Uterus (tissue), 4 donors: ENCODE data around the gene PWWP2B. TPM values are rescaled to one million over a fixed set of nuclear protein-coding genes. Genes with fewer than 3 reads are reported as not detected.

ENCODE experiments used
- DNase-seq, 2 donors: peaks; one replicate each; pipeline ENCODE4 v3.0.0-alpha.2; 2019 to 2020
- H3K27ac ChIP-seq, 2 donors: fragments of 200-600 bp; sonication (generic); 1 replicate in 1 of 2; 2 replicates in 1 of 2; pipeline ENCODE4 v1.5.1; 2016 to 2018
- H3K27me3 ChIP-seq, 2 donors: fragments of 200-600 bp; sonication (generic); one replicate each; pipeline ENCODE4 v1.5.1; 2018 to 2019; ENCODE audit warnings: control low read depth in 1 of 2
- H3K36me3 ChIP-seq, 2 donors: fragments of 200-600 bp; sonication (generic); one replicate each; pipeline ENCODE4 v1.5.1; 2019; ENCODE audit warnings: control low read depth in 1 of 2
- H3K4me1 ChIP-seq, 2 donors: fragments of 200-600 bp; sonication (generic); one replicate each; pipeline ENCODE4 v1.5.1; 2018 to 2019; ENCODE audit warnings: control low read depth in 1 of 2
- H3K4me3 ChIP-seq, 2 donors: fragments of 200-600 bp; sonication (generic); 1 replicate in 1 of 2; 2 replicates in 1 of 2; pipeline ENCODE4 v1.5.1; 2018 to 2019; ENCODE audit warnings: mild to moderate bottlenecking in 1 of 2
- H3K9me3 ChIP-seq, 2 donors: fragments of 200-600 bp; sonication (generic); one replicate each; pipeline ENCODE4 v1.5.1; 2019; ENCODE audit warnings: control low read depth in 1 of 2
- CTCF ChIP-seq, 4 experiments: fragments of 200-600 bp in 2 of 4; fragments of 450-650 bp in 2 of 4; sonication (generic) in 2 of 4; IDR thresholded peaks; one replicate each; pipeline ENCODE4 v1.5.1; 2016 to 2019; ENCODE audit warnings: antibody characterized with exemption in 4 of 4, mild to moderate bottlenecking in 2 of 4, moderate library complexity in 1 of 4
- POLR2A ChIP-seq, 2 donors: fragments of 450-650 bp; IDR thresholded peaks; one replicate each; pipeline ENCODE4 v1.6.1; 2016; ENCODE audit warnings: antibody characterized with exemption in 2 of 2, mild to moderate bottlenecking in 1 of 2, moderate library complexity in 1 of 2
- intact Hi-C: fragments of 100-400 bp; cut with DNase I; formaldehyde crosslinking; loops from one replicate; pipeline ENCODE4 v1.15.1; 2023; ENCODE audit warnings: low total_unique reads
- total RNA-seq, 4 donors: library from RNA; depleted of rRNA in 3 of 4; stranded (reverse); fragments of >200 nt in 3 of 4; gene quantifications; one replicate each; pipeline versions ENCODE4 v1.1.0 to v1.2.4, GENCODE V29; 2014 to 2023
- donor health status: DM: yes; HTN: yes; CAD: no.

Gene PWWP2B
- total RNA-seq, 4 donors from 2014 or later, result 0.29 to 27.6 (median 8.3) TPM

- no peaks in the 10 kb centered on the region for H3K9me3 ChIP-seq
- H3K27me3 ChIP-seq, result no peaks in the 10 kb centered on the region
- intact Hi-C loops, result loop anchor here (2.0 to 10.0 kb wide), 2 partner anchors 64 to 256 kb away; no protein-coding TSS in a partner anchor
- H3K4me3 ChIP-seq, result no peak overlapping the region
- TF ChIP-seq POLR2A (IDR thresholded peaks at IDR 0.05) (no peak), CTCF (IDR thresholded peaks at IDR 0.05) (no peak)
- no peaks in the 10 kb centered on the region for H3K4me1 ChIP-seq
- H3K36me3 ChIP-seq, result no peaks in the 10 kb centered on the region
- H3K27ac ChIP-seq, result peak overlapping the region; percentile 2 to 61
- DNase-seq, result peak; percentile 56 to 62
Measured at GRCh38 chr10:132388891-132389432, 8.0 kb upstream of the PWWP2B start.

GRCh38 chr10:132389433-132390169 lies 7.4 kb upstream of the PWWP2B start:
- H3K4me3 ChIP-seq, result no peak overlapping the region
- no peaks in the 10 kb centered on the region for H3K36me3 ChIP-seq
- TF ChIP-seq CTCF (IDR thresholded peaks at IDR 0.05), result no peak
- no peak for TF ChIP-seq POLR2A (IDR thresholded peaks at IDR 0.05)
- no peaks in the 10 kb centered on the region for H3K27me3 ChIP-seq
- H3K27ac ChIP-seq, result peak overlapping the region; percentile 2 to 61
- intact Hi-C loops, result loop anchor here (2.0 to 10.0 kb wide), 2 partner anchors 63 to 255 kb away; no protein-coding TSS in a partner anchor
- H3K4me1 ChIP-seq, result no peaks in the 10 kb centered on the region
- H3K9me3 ChIP-seq, result no peaks in the 10 kb centered on the region
- peak; percentile 27 to 28 for DNase-seq

- TF ChIP-seq CTCF (IDR thresholded peaks at IDR 0.05) (no peak), POLR2A (IDR thresholded peaks at IDR 0.05) (no peak)
- no peak overlapping the region for H3K4me3 ChIP-seq
- no peaks in the 10 kb centered on the region for H3K4me1 ChIP-seq
- no peak overlapping the region for H3K27ac ChIP-seq
- DNase-seq, result peak; percentile 11 to 14
- no peaks in the 10 kb centered on the region for H3K27me3 ChIP-seq
- no peaks in the 10 kb centered on the region for H3K9me3 ChIP-seq
- intact Hi-C loops, result no loop called here
- no peaks in the 10 kb centered on the region for H3K36me3 ChIP-seq
Measured at GRCh38 chr10:132390170-132390920, 6.7 kb upstream of the PWWP2B start.

GRCh38 chr10:132390921-132391675 lies 5.9 kb upstream of the PWWP2B start:
- intact Hi-C loops, result no loop called here
- no peaks in the 10 kb centered on the region for H3K36me3 ChIP-seq
- H3K27me3 ChIP-seq, result no peaks in the 10 kb centered on the region
- no peak overlapping the region for H3K27ac ChIP-seq
- no peak for TF ChIP-seq POLR2A (IDR thresholded peaks at IDR 0.05)
- no peak for TF ChIP-seq CTCF (IDR thresholded peaks at IDR 0.05)
- no peaks in the 10 kb centered on the region for H3K9me3 ChIP-seq
- H3K4me3 ChIP-seq, result no peak overlapping the region
- H3K4me1 ChIP-seq, result no peaks in the 10 kb centered on the region
- DNase-seq, result peak; percentile 11 to 14
